Hepatocyte (in vitro differentiated cells): ENCODE results near the gene RIMBP2. TPM values are rescaled to one million over a fixed set of nuclear protein-coding genes. Genes with fewer than 3 reads are reported as not detected.

ENCODE experiments used
- DNase-seq: peaks from one replicate; pipeline ENCODE4 v3.0.0-alpha.2; 2016; ENCODE audit warnings: low spot score
- H2AFZ ChIP-seq: fragments of 200-600 bp; sonication (generic); 2 replicates; pipeline ENCODE4 v1.6.0; 2016; ENCODE audit warnings: antibody characterized with exemption, mild to moderate bottlenecking
- H3K27ac ChIP-seq: fragments of 200-600 bp; sonication (generic); 2 replicates; pipeline ENCODE4 v1.5.1; 2016; ENCODE audit warnings: mild to moderate bottlenecking
- H3K27me3 ChIP-seq: fragments of 200-600 bp; sonication (generic); 2 replicates; pipeline ENCODE4 v1.6.1; 2016
- H3K36me3 ChIP-seq: fragments of 200-600 bp; sonication (generic); replicated peaks from 2 replicates; pipeline ENCODE4 v1.5.1; 2016; ENCODE audit warnings: low read depth; ENCODE audit not compliant: insufficient read depth
- H3K4me1 ChIP-seq: fragments of 200-600 bp; sonication (generic); 2 replicates; pipeline ENCODE4 v1.5.1; 2016; ENCODE audit warnings: mild to moderate bottlenecking, moderate library complexity; ENCODE audit not compliant: insufficient read depth
- H3K4me2 ChIP-seq: fragments of 200-600 bp; sonication (generic); 2 replicates; pipeline ENCODE4 v1.6.0; 2016
- H3K4me3 ChIP-seq: fragments of 200-600 bp; sonication (generic); 2 replicates; pipeline ENCODE4 v1.5.1; 2016; ENCODE audit warnings: mild to moderate bottlenecking
- H3K79me2 ChIP-seq: fragments of 200-600 bp; sonication (generic); 2 replicates; pipeline ENCODE4 v1.6.0; 2017; ENCODE audit warnings: mild to moderate bottlenecking
- H3K9me2 ChIP-seq: fragments of 200-600 bp; sonication (generic); replicated peaks from 2 replicates; pipeline ENCODE4 v1.6.0; 2017; ENCODE audit warnings: mild to moderate bottlenecking; ENCODE audit not compliant: insufficient read depth
- H3K9me3 ChIP-seq: fragments of 200-600 bp; sonication (generic); 2 replicates; pipeline ENCODE4 v1.5.1; 2016; ENCODE audit warnings: low read depth, mild to moderate bottlenecking
- H4K20me1 ChIP-seq: fragments of 200-600 bp; sonication (generic); 2 replicates; pipeline ENCODE4 v1.6.0; 2016; ENCODE audit warnings: mild to moderate bottlenecking; ENCODE audit not compliant: insufficient read depth, poor library complexity, severe bottlenecking
- EZH2 ChIP-seq: fragments of 200-600 bp; sonication (generic); IDR thresholded peaks from 2 replicates; pipeline ENCODE4 v1.6.1; 2016; ENCODE audit warnings: antibody characterized with exemption, mild to moderate bottlenecking, borderline replicate concordance
- EZH2phosphoT487 ChIP-seq: fragments of 200-600 bp; sonication (generic); IDR thresholded peaks from one replicate; pipeline ENCODE4 v1.6.1; 2018; ENCODE audit warnings: antibody characterized with exemption, mild to moderate bottlenecking, low read depth, moderate library complexity; ENCODE audit not compliant: unreplicated experiment, severe bottlenecking
- WGBS: methylation state at CpG from one replicate; pipeline ENCODE4 v1.1.6; 2016; ENCODE audit warnings: low lambda C conversion rate; ENCODE audit errors: missing lambda C conversion rate; 5-methylcytosine and 5-hydroxymethylcytosine counted together
- polyA plus RNA-seq: library from polyadenylated mRNA; unstranded; fragments of >200 nt; fragmentation: Nextera tagmentation; extraction: Ambion mirVana; gene quantifications from 2 replicates; pipeline ENCODE4 v1.2.1, GENCODE V29; 2016
- total RNA-seq: library from RNA; depleted of rRNA; stranded (reverse); fragments of >200 nt; gene quantifications from 2 replicates; pipeline ENCODE4 v1.2.3, GENCODE V29; 2014
- TF ChIP-seq, protein P1 (sequence below): fragments of 200-600 bp; sonication (generic); IDR thresholded peaks from 2 replicates; pipeline ENCODE4 v1.5.1; 2016; ENCODE audit warnings: antibody characterized with exemption, mild to moderate bottlenecking; ENCODE audit not compliant: poor library complexity

RIMBP2 gene
- total and polyA plus RNA-seq, 2 experiments from 2014 or later: 2.5 to 4.4 TPM

DNA sequence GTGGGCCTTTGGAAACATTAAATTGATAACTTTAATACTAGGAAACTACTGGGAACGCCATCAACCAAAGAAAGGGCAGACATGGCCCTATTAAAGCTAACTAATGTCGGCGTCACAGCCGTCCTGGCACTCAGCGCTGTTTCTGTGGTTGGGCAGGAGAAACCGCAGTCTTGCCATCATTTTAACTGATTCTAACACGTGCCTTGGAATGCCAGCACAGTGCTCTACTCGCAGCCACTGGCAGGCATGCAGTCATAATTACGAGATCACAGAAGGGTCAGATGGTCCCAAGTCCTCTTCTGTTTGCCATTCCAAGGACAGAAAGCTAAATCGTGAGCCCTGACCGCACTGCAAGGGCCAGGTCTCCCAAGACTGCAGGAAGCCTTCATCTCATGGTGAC, 75.2 kb downstream of the RIMBP2 start:
- WGBS: 89% methylated on average over 11 of the region's 11 CpGs
- no peaks in the 10 kb centered on the region for H3K27me3 ChIP-seq
- no peak overlapping the region for H3K27ac ChIP-seq
- TF ChIP-seq EZH2 (no peak), EZH2phosphoT487 (no peak)
- TF ChIP-seq, protein P1, sequence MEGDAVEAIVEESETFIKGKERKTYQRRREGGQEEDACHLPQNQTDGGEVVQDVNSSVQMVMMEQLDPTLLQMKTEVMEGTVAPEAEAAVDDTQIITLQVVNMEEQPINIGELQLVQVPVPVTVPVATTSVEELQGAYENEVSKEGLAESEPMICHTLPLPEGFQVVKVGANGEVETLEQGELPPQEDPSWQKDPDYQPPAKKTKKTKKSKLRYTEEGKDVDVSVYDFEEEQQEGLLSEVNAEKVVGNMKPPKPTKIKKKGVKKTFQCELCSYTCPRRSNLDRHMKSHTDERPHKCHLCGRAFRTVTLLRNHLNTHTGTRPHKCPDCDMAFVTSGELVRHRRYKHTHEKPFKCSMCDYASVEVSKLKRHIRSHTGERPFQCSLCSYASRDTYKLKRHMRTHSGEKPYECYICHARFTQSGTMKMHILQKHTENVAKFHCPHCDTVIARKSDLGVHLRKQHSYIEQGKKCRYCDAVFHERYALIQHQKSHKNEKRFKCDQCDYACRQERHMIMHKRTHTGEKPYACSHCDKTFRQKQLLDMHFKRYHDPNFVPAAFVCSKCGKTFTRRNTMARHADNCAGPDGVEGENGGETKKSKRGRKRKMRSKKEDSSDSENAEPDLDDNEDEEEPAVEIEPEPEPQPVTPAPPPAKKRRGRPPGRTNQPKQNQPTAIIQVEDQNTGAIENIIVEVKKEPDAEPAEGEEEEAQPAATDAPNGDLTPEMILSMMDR: no peak
- H4K20me1 ChIP-seq: no peaks in the 10 kb centered on the region
- H2AFZ ChIP-seq: no peak overlapping the region
- H3K4me1 ChIP-seq: no peaks in the 10 kb centered on the region
- no peaks in the 10 kb centered on the region for H3K36me3 ChIP-seq
- no peaks in the 10 kb centered on the region for H3K9me3 ChIP-seq
- H3K4me3 ChIP-seq: no peak overlapping the region
- H3K4me2 ChIP-seq: no peak overlapping the region
- no peaks in the 10 kb centered on the region for H3K79me2 ChIP-seq
- no peak for DNase-seq
- H3K9me2 ChIP-seq: no peaks in the 10 kb centered on the region

DNA sequence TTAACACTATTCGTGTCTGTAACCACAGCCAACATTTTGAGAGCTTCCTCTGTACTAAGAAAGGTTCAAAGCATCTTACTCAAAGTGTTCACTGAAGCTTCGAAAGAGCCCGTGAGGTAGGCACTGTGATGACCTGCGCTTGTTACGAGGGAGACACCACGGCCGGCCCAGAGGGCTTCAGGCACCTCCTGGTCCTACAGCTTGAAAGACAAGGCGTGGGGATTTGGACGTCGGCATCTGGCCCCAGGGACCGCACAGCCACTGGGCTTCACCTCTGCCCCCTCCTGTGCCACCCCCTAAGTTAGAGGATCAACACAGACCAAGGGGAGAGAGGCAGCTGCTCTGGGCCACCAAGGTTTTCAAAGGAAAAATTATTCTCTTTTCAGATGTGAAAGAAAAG, 75.6 kb downstream of the RIMBP2 start:
- H3K27me3 ChIP-seq: no peaks in the 10 kb centered on the region
- no peaks in the 10 kb centered on the region for H4K20me1 ChIP-seq
- no peaks in the 10 kb centered on the region for H3K36me3 ChIP-seq
- no peak overlapping the region for H3K4me3 ChIP-seq
- TF ChIP-seq EZH2phosphoT487 (no peak), EZH2 (no peak)
- TF ChIP-seq, protein P1: no peak
- no peaks in the 10 kb centered on the region for H3K4me1 ChIP-seq
- no peak overlapping the region for H2AFZ ChIP-seq
- H3K9me2 ChIP-seq: no peaks in the 10 kb centered on the region
- no peaks in the 10 kb centered on the region for H3K9me3 ChIP-seq
- 89% methylated on average over 11 of the region's 11 CpGs for WGBS
- DNase-seq: no peak
- no peaks in the 10 kb centered on the region for H3K79me2 ChIP-seq
- no peak overlapping the region for H3K27ac ChIP-seq
- no peak overlapping the region for H3K4me2 ChIP-seq

DNA sequence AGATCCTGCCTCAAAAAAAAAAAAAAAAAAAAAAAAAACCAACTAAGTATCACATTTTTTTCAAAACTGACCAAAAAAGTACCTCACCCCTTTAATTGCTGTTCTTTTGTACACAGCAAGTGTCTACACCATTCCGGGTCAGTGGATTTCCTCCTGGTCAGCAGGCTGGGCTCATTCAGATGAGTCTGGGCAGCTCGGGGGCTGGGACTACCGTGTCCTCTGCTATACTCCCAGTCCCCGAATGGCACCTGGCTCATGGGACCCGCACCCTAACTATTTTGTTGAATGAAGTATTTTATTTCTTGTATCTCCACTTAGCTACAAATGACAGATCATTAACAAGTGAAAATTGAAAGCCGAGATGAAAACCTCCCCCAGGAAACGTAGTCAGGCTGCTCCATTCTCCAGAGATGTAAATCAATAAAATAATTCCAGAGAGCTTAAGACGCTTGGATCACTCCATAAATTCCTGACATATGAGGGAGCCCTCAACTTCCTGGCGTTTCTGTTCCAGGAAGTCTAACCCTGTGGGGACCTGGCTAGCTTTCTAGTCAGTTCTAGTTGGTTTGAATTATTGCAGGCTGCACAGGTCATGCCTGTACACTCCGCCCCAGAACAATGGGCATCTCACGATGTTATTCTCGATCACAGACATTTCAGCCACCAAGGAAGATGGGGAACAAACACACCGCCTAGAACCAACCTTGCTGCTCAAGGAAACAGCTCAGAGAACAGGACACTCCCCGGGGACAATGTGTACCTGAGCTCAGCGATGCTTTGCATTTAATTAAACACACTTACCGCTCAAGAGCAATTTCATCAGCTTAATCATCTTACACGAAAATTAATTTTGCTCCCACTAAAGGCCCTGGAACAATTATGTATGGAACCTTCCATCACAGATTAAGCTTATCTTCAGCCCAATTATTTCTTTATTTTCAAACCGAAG, 76.3 kb downstream of the RIMBP2 start:
- H3K9me3 ChIP-seq: no peaks in the 10 kb centered on the region
- no peaks in the 10 kb centered on the region for H3K9me2 ChIP-seq
- H3K4me1 ChIP-seq: no peaks in the 10 kb centered on the region
- H3K36me3 ChIP-seq: no peaks in the 10 kb centered on the region
- no peak overlapping the region for H3K4me2 ChIP-seq
- WGBS: 80% methylated on average over 18 of the region's 18 CpGs
- TF ChIP-seq EZH2 (no peak), EZH2phosphoT487 (no peak)
- TF ChIP-seq, protein P1: no peak
- no peak overlapping the region for H3K4me3 ChIP-seq
- no peaks in the 10 kb centered on the region for H3K79me2 ChIP-seq
- H3K27ac ChIP-seq: no peak overlapping the region
- no peak for DNase-seq
- H2AFZ ChIP-seq: no peak overlapping the region
- H4K20me1 ChIP-seq: no peaks in the 10 kb centered on the region
- H3K27me3 ChIP-seq: no peaks in the 10 kb centered on the region
